NCI-H1092 treated with DMSO at 0.1 percent for 48 hours (cell line): ENCODE results near the gene HSBP1.

Experiments
- DNase-seq: peaks from one replicate; lab custom pipeline; 2025; lab: John Stamatoyannopoulos, UW

The HSBP1 gene

DNA sequence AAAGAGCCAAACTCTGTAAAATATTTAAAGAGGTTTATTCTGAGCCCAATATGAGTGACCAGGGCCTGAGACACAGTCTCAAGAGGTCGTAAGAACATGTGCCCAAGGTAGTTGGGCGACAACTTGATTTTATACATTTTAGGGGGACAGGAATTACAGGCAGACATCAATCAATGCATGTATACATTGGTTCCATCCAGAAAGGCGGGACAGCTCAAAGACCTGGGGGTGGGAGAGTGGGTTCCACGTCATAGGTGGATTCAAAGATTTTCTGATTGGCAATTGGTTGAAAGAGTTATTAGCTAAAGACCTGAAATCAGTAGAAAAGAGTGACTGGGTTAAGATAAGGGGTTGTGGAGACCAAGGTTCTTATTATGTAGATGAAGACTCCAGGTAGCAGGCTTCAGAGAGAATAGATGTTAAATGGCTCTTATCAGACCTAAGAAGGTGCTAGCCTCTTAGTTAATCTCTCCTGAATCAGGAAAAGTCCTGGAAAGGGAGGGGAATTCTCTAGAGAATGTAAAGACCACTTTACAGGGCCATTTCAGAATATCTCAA, 32.4 kb downstream of the HSBP1 start:
- DNase-seq = no peak

DNA sequence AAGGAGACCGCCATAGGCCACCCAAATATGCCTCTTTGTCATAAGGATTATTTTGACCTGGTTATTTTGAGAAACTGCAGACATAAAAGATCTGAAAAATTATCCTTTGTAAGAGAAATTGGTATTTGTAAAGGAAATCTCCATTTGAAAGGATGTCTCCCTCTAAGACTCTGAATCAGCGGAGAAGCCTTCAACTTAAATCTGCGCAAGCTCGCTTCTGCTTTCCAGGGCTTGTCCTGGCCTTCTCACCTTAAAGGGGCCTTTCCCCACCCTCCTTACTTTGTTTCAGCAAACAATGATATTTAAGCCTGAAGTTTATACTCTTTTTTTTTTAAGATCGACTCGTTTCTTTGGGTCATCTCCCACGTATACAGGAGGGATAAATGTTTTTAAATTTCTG, 34.5 kb downstream of the HSBP1 start:
- DNase-seq = no peak

DNA sequence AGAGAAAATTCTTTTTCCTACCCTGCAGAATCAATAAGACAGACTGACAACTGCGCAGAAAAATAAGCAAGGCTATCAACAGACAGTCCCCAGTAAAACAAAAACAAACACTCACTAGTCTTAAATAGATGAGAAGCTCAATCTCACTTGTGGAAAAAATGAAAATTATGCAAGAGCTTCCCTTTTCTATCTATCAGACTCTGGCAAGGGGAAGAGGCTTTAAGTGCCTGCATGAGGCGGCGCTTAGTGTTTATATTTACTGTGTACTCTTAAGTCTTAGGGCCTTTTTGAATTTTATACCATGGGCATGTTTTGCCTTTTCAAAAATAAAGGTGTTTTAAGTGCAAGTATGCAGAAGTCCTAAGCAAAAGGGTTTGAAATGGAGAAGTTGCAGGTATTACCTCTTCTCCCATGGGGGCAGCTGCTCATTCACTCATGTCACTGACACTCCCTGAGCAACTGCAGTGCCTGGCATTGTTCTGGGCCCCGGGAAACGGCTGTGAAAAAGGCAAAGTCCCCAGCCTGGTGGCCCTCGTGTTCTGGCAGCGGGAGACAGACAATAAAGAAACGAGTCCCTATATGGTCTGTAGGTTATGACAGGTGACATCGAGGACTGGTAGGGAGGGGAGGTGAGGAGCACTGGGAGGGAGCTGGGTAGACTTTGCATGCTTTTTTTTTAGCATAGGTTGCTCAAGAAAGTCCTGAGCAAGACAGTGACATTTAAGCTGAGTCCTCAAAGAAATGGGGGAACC, 35.2 kb downstream of the HSBP1 start:
- DNase-seq = no peak

DNA sequence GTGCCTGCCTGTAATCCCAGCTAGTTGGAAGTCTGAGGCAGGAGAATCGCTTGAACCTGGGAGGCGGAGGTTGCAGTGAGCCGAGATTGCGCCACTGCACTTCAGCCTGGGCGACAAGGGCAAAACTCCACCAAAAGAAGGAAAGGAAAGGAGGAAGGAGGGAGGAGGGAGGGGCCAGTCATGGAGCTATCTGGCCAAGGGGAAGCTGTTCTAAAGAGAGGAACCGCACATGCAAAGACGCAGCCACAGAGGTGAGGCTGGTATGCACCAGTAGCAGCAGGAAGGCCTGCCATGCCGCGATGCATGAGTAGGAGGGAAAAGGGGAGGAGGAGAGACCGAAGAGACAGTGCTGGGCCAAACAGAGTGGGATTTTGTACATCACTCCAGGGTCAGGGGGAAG, 35.9 kb downstream of the HSBP1 start:
- no peak for DNase-seq

DNA sequence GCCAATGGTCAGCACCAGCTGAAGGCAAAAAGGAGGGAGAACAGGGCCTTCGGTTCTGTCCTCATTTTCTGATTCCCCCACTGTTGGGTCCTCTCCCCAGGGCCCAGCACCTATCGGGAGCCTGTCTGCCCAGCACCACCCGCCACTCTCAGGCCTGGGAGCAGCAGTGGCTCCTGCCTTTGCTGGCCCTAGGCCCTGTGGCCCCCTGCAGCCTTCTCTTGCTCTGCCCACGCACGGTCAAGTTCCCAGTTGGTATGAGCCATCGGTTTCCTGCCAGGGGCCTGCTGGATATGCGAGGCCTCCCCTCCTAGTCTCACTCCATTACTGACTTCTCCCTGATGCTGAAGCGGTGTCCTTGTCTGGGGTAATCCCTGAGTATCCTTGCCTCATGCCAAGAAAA, 37.5 kb downstream of the HSBP1 start:
- DNase-seq = no peak

DNA sequence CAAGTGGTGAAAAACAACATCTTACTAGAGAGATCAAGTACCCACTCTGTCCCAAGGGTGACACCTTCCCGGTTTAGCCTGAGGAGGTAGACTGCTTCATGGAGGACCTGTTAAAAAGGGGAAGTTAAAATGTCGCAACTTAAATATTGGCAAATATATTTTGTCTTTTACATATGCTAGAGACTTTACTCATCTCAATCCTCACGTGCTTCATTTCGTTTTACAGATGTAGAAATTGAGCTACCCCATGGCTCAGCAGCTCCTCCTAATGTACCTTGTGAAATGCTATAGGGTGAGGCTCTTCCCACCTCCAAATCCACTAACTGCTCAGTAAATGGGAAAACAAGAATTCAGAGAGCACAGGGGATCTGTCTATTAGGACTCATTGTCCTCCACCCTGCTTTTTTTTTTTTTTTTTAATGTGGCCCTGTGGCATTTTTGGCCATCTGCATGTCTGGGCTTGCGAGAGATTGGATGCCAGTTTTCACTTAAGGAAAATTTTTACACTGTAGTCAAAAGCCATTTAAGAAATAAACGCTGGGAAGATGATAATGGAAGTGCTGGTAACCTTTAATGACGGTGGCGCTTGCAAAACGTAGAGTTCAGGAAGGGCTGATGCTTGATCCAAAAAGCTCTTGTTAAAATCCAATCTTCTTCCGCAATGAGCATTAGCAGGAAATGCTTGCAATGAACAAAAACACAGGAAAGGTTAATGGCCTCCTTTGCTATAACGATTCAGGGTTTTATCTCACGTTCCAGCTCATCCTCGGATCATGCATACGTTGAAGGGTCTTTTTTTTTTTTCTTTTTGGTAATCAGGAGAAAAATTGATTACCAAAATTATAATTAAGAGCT, 39.8 kb downstream of the HSBP1 start:
- no peak for DNase-seq

DNA sequence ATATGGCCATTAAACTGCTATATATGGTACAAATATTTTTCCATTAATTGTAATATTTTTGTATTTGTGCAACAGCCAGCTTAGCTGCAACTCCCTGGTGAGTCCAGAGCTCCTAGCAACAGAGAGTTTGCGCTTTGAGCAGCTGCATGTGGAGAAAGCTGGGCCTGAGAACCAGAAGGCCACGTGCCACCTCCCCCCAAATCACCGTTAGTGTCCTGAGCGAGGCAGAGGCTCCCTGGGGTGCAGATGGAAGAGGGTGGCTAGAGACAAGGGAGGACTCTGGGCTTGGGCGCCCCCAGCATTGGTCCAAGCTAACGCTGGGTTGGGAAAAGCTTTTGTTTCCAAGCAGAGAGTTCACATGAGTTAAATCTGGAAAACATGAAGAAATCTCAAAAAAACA, 41.6 kb downstream of the HSBP1 start:
- DNase-seq = no peak

DNA sequence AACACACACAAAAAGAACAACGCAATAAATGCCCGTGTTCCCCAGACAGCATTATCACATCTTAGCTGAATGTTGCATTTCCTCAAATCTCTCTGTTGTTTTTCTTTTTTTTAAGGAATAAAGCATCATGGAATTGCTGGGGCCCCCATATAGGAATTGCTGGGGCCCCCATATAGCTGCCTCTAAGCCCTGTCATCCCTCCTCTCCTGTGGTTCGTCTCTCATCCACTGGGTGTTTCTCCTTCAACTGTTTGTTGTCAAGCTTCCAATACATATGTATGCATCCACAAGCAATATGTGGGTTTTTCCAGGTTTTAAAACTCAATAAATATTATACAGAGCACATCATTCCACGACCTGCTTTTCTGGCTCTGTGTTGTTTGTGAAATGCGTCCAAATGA, 43.2 kb downstream of the HSBP1 start:
- DNase-seq = no peak

DNA sequence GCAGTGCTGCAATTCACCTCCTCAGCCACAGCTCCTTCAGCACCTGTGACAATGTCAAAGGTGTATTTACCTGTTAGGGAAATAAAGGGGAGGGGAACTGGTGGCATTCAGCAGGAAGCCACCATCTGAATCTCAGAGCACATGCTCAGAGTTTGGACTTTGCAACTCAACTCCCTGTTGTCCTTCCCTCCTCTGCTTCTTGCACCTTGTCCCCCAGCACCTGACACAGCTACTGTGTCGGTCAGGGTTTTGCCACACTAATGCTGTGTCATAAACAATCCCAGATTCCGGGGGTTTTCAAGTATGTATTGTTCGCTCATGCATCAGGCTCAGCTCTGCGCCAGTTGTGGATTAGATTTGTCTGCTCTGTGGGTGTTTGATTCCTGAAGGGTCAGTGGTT, 43.7 kb downstream of the HSBP1 start:
- DNase-seq = no peak

DNA sequence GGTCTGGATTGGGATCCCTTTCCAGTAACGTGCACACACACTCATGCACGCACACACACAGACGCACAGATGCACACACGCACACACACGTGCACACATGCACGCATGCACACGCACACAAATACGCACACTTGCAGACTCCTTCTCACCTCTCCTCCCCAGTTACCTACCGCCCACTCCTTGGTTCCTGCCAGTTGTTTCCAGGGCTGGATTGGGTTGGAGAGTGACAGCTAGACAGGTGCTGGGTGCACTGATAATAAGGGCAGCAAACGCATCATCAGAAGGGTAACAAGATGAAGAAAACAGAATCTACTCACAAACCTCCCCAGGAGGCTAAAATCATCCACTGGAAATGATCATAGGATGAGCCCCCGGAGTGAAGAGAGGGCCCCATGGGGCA, 45.0 kb downstream of the HSBP1 start:
- no peak for DNase-seq

DNA sequence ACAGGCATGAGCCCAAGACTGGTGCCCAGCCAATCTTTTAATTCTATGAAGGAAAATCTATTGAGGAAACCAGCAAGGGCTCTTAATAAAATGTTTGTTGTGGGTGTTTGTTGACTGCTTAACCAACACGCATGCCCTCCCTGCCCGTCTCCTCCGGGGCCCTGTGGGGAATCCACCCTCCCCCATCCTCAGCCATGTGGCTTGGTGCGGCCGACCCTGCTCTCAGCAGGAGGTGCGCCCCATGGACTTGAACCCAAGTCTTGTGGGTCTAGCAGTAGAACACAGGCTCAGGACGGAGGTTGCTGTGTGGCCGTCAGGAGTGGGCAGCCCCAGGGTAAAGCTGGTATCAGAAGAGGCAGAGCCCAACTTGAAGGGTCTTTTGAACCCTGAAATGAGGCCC, 46.1 kb downstream of the HSBP1 start:
- no peak for DNase-seq

DNA sequence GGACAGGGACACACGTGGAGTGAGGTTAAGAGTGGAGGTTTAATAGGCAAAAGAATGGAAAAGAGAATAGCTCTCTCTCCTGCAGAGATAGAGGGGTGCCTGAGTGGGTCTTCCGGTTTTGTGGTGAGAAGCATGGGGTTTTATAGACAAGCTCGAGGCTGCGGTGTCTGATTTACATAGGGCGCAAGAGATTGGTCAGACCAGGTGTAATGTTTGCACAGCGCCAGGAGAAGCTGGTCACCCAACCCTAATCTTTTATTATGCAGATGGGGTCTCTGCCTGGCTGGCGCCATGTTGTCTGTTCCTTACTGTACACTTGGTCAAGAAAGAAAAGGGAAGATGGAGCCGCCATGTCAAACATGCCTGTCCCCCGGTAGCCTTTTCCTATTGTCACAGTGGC, 46.6 kb downstream of the HSBP1 start:
- DNase-seq = no peak

DNA sequence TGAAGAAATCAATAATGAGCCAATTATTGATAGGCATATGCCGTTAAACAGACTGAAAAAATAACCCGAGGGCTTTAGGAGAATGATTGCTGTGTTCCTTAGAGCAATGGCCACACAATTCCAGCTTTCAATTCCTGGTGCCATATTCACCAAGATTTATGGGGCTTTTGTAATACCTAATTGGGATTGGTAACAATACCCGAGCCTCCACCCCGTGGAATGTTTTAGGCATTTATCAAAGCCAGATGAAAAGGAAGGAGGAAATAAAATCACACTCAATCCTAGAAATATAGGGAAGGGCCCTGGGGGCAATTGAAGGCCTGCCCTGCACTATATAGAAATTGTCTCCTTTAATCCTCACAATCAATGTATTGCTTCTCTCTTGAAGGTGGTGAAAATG, 49.0 kb downstream of the HSBP1 start:
- DNase-seq = no peak

DNA sequence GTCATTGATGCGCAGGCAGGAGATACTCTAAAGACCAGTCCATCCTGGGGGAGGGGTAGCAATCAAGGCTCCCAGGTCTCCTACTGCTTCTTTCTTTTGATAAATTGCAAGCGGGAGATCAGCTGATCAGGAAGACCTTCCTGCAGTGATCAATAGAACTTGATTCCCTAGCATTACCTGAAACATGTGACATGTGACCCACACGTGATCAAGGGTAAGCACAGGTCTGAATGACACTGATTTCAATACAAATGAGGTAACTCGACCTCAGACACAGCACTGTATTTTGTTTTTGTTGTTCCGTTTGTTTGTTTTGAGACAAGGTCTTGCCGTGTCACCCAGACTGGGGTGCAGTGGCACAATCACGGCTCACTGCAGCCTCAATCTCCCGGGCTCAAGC, 51.5 kb downstream of the HSBP1 start:
- no peak for DNase-seq

DNA sequence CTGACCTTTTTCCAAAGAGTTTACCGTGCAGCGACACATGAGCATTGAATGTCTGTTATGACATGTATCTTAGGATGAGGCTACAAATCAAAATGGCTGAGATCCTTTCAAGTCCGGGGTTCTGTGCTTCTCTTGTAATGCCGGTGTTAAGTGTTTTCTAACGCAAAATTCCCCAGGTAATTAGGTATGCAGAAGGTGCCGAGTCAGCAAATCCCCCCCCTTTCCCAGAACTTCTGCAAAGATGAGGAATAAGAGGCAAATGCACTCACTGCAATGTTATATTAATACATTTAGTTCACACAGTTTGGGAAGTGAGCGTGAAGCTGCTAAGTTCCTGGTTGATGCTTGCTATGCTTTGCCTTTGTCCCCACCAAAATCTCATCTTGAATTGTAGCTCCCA, 54.9 kb downstream of the HSBP1 start:
- DNase-seq = no peak

DNA sequence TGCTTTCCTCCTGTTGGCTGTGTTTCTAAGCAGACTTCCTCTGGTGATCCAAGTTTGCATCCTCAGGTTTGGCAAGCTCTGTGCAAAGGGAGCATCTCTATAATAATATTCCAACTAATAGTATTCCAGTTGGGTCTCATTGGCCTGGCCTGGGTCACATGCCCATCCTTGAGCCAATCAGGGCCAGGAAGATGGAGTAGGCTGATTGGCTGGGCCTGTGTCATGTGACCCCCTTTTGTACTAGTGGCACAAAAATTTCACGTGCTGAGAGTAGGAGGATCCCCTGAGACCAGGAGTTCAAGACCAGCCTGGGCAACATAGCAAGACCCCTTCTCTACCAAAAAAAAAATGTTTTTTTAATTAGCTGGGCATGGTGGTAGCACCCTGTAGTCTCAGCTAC, 55.9 kb downstream of the HSBP1 start:
- DNase-seq = no peak
